ES-I3 (cell line): Measurements from ENCODE around the gene BCAS3.
"Not testable (repeated sequence)": the region's sequence is repeated elsewhere in the genome, so short reads cannot be mapped to it uniquely, and the experiment has no call there.

Source experiments
- H3K36me3 ChIP-seq: 2 replicates; pipeline ENCODE4 v1.6.1; 2013; ENCODE audit warnings: mild to moderate bottlenecking, low read length, control low read depth, moderate library complexity; ENCODE audit not compliant: insufficient read depth
- H3K4me1 ChIP-seq: 2 replicates; pipeline ENCODE4 v1.6.1; 2013; ENCODE audit warnings: mild to moderate bottlenecking, control low read depth, low read length; ENCODE audit not compliant: insufficient read depth
- H3K9ac ChIP-seq: 2 replicates; pipeline ENCODE4 v1.6.1; 2013; ENCODE audit warnings: low read depth, mild to moderate bottlenecking, low read length, moderate library complexity
- H3K9me3 ChIP-seq: 2 replicates; pipeline ENCODE4 v1.6.1; 2013; ENCODE audit warnings: mild to moderate bottlenecking, low read length, moderate library complexity; ENCODE audit not compliant: control insufficient read depth, insufficient read depth

Gene BCAS3

GRCh38 chr17:60989846-60990245 lies 312.2 kb downstream of the BCAS3 start:
- no peaks in the 10 kb centered on the region for H3K4me1 ChIP-seq
- H3K9me3 ChIP-seq, result no peaks in the 10 kb centered on the region
- no peak overlapping the region for H3K9ac ChIP-seq

GRCh38 chr17:60993497-60993896 lies 315.8 kb downstream of the BCAS3 start:
- Histone ChIP-seq H3K4me1 (no peaks in the 10 kb centered on the region), H3K9me3 (no peaks in the 10 kb centered on the region), H3K9ac (no peak overlapping the region), H3K36me3 (no peaks in the 10 kb centered on the region)

More at GRCh38 chr17:60989846-60990245, 312.2 kb downstream of the BCAS3 start:
- no peaks in the 10 kb centered on the region for H3K36me3 ChIP-seq

GRCh38 chr17:60995680-60996079 lies 318.0 kb downstream of the BCAS3 start:
- no peaks in the 10 kb centered on the region for H3K4me1 ChIP-seq
- H3K9me3 ChIP-seq, result no peaks in the 10 kb centered on the region
- no peaks in the 10 kb centered on the region for H3K36me3 ChIP-seq
- H3K9ac ChIP-seq, result no peak overlapping the region

GRCh38 chr17:61000911-61001310 lies 323.3 kb downstream of the BCAS3 start:
- H3K9me3 ChIP-seq, result no peaks in the 10 kb centered on the region
- peaks cover 2% of the 10 kb centered on the region; the same call in 1 of the 2 replicates for H3K4me1 ChIP-seq
- no peaks in the 10 kb centered on the region for H3K36me3 ChIP-seq
- no peak overlapping the region for H3K9ac ChIP-seq

GRCh38 chr17:61002316-61002736 lies 324.7 kb downstream of the BCAS3 start:
- Histone ChIP-seq H3K36me3 (no peaks in the 10 kb centered on the region), H3K4me1 (peaks cover 2% of the 10 kb centered on the region; the same call in 1 of the 2 replicates), H3K9ac (no peak overlapping the region), H3K9me3 (no peaks in the 10 kb centered on the region)

- Histone ChIP-seq H3K36me3 (no peaks in the 10 kb centered on the region), H3K4me1 (peaks cover 10% of the 10 kb centered on the region), H3K9ac (no peak overlapping the region), H3K9me3 (no peaks in the 10 kb centered on the region)
These were observed 327.7 kb downstream of the BCAS3 start for GRCh38 chr17:61005358-61005757.

- H3K4me1 ChIP-seq, H3K9ac ChIP-seq, H3K9me3 ChIP-seq, H3K36me3 ChIP-seq: not testable (repeated sequence)
These were observed 328.3 kb downstream of the BCAS3 start for GRCh38 chr17:61005958-61006357.

- H3K9me3 ChIP-seq, result no peaks in the 10 kb centered on the region
- H3K36me3 ChIP-seq, result no peaks in the 10 kb centered on the region
- H3K9ac ChIP-seq, result no peak overlapping the region
- peaks cover 7% of the 10 kb centered on the region for H3K4me1 ChIP-seq
These were observed 330.3 kb downstream of the BCAS3 start for GRCh38 chr17:61007980-61008379.

GRCh38 chr17:61009663-61010062 lies 332.0 kb downstream of the BCAS3 start:
- Histone ChIP-seq H3K36me3 (no peaks in the 10 kb centered on the region), H3K4me1 (peaks cover 7% of the 10 kb centered on the region), H3K9ac (no peak overlapping the region), H3K9me3 (no peaks in the 10 kb centered on the region)

- Histone ChIP-seq H3K9me3 (no peaks in the 10 kb centered on the region), H3K4me1 (peaks cover 7% of the 10 kb centered on the region), H3K9ac (no peak overlapping the region), H3K36me3 (no peaks in the 10 kb centered on the region)
These were observed 333.1 kb downstream of the BCAS3 start for GRCh38 chr17:61010661-61011170.

- H3K9me3 ChIP-seq, result no peaks in the 10 kb centered on the region
- H3K9ac ChIP-seq, result no peak overlapping the region
- H3K36me3 ChIP-seq, result no peaks in the 10 kb centered on the region; the same call in 1 of the 2 replicates
- peaks cover 7% of the 10 kb centered on the region for H3K4me1 ChIP-seq
These were observed 333.6 kb downstream of the BCAS3 start for GRCh38 chr17:61011251-61011650.

- Histone ChIP-seq H3K36me3 (no peaks in the 10 kb centered on the region; the same call in 1 of the 2 replicates), H3K4me1 (no peaks in the 10 kb centered on the region), H3K9me3 (no peaks in the 10 kb centered on the region), H3K9ac (no peak overlapping the region)
These were observed 338.3 kb downstream of the BCAS3 start for GRCh38 chr17:61015966-61016365.

- Histone ChIP-seq H3K9ac (no peak overlapping the region), H3K9me3 (no peaks in the 10 kb centered on the region), H3K4me1 (no peaks in the 10 kb centered on the region), H3K36me3 (no peaks in the 10 kb centered on the region; the same call in 1 of the 2 replicates)
These were observed 339.8 kb downstream of the BCAS3 start for GRCh38 chr17:61017317-61018006.

- Histone ChIP-seq H3K9ac (no peak overlapping the region), H3K36me3 (no peaks in the 10 kb centered on the region; the same call in 1 of the 2 replicates), H3K9me3 (no peaks in the 10 kb centered on the region), H3K4me1 (no peaks in the 10 kb centered on the region)
These were observed 341.3 kb downstream of the BCAS3 start for GRCh38 chr17:61018938-61019337.

- Histone ChIP-seq H3K9ac (no peak overlapping the region), H3K9me3 (no peaks in the 10 kb centered on the region), H3K4me1 (no peaks in the 10 kb centered on the region), H3K36me3 (no peaks in the 10 kb centered on the region)
These were observed 346.3 kb downstream of the BCAS3 start for GRCh38 chr17:61023996-61024395.
